ENCODE measurements around the gene NR1H3.

DNA sequence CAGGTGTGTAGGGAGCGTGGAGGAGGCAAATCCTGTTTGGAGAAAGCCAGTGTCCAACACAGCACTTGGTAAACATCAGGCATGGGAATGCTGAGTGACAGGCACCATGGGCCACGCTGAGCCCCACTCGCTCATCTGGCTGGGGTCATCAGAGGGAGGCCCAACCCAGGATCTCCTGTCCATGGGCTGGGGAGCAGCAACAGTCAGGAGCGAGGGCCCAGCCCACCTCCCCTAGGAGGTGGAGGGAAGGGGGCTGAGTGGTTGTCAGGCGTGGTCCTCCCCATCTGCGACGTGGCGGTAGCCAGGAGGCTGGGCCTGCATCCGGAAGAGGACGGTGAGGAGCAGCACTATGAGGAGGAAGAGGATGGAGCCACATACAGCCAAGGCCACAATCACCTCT is 17.9 kb upstream of the NR1H3 start:
- TF ChIP-seq, protein P1, sequence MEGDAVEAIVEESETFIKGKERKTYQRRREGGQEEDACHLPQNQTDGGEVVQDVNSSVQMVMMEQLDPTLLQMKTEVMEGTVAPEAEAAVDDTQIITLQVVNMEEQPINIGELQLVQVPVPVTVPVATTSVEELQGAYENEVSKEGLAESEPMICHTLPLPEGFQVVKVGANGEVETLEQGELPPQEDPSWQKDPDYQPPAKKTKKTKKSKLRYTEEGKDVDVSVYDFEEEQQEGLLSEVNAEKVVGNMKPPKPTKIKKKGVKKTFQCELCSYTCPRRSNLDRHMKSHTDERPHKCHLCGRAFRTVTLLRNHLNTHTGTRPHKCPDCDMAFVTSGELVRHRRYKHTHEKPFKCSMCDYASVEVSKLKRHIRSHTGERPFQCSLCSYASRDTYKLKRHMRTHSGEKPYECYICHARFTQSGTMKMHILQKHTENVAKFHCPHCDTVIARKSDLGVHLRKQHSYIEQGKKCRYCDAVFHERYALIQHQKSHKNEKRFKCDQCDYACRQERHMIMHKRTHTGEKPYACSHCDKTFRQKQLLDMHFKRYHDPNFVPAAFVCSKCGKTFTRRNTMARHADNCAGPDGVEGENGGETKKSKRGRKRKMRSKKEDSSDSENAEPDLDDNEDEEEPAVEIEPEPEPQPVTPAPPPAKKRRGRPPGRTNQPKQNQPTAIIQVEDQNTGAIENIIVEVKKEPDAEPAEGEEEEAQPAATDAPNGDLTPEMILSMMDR (IDR thresholded peaks at IDR 0.05; ENCODE audit: insufficient read depth, low read length): no peak
- TF ChIP-seq GABPA (IDR thresholded peaks at IDR 0.05; ENCODE audit: low read depth): no peak

Measured in HL-60 (cell line).